ENCODE results near the gene KNOP1.

DNA sequence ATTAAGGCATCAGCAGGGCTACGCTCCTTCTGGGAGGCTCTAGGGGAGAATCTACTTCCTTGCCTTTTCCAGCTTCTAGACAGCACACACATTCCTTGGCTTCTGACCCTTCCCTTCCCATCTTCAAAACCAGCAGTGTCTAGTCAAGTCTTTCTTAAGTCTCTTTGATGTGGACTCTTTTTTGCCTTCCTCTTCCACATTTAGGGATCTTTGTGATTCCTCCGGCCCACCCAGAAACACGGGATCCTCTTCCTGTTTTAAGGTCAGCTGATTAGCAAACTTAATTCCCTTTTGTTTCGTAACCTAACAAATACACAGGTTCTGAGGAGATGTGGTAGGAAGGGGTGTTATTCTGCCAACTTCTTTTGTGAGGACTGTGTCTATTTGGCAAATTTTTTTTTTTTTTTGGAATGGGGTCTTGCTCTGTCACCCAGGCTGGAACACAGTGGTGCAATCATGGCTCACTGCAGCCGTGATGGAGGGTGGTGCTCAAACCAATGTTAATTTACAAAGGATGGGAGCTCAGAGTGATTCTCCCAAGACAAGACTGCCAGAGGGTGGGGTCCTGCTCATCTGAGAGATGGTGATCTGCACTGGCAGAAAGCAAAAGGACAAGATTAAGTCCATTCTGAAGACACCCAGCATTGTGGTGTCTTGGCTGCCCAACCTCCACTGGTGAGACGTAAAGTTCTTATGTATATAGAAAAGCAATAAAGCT is 14.7 kb downstream of the KNOP1 start:
- TF ChIP-seq CTCF (IDR thresholded peaks at IDR 0.05) (no peak), POLR2AphosphoS5 (IDR thresholded peaks at IDR 0.05; ENCODE audit: low read depth, low read length) (no peak)
